Smooth muscle cell (in vitro differentiated cells): Measurements from ENCODE around the gene GNRHR. TPM values are rescaled to one million over a fixed set of nuclear protein-coding genes. Genes with fewer than 3 reads are reported as not detected.

Experiments used
- DNase-seq: peaks from one replicate; lab custom pipeline; 2025; ENCODE audit not compliant: unreplicated experiment; lab: John Stamatoyannopoulos, UW
- H2AFZ ChIP-seq: fragments of 200-600 bp; sonication (generic); 2 replicates; pipeline ENCODE4 v1.6.0; 2016; ENCODE audit warnings: antibody characterized with exemption, low read depth, mild to moderate bottlenecking
- H3F3A ChIP-seq: fragments of 200-600 bp; sonication (generic); 2 replicates; pipeline ENCODE4 v1.6.0; 2017; ENCODE audit warnings: antibody characterized with exemption, low read depth
- H3K27ac ChIP-seq: fragments of 200-600 bp; sonication (generic); 2 replicates; pipeline ENCODE4 v1.5.1; 2016; ENCODE audit warnings: low read depth, mild to moderate bottlenecking
- H3K27me3 ChIP-seq: fragments of 200-600 bp; sonication (generic); 2 replicates; pipeline ENCODE4 v1.6.1; 2016; ENCODE audit warnings: low read depth, mild to moderate bottlenecking
- H3K36me3 ChIP-seq: fragments of 200-600 bp; sonication (generic); 2 replicates; pipeline ENCODE4 v1.5.1; 2016; ENCODE audit warnings: low read depth
- H3K4me1 ChIP-seq: fragments of 200-600 bp; sonication (generic); 2 replicates; pipeline ENCODE4 v1.5.1; 2016; ENCODE audit warnings: low read depth
- H3K4me2 ChIP-seq: fragments of 200-600 bp; sonication (generic); 2 replicates; pipeline ENCODE4 v1.6.0; 2016; ENCODE audit warnings: mild to moderate bottlenecking
- H3K4me3 ChIP-seq: fragments of 200-600 bp; sonication (generic); 2 replicates; pipeline ENCODE4 v1.5.1; 2016; ENCODE audit warnings: mild to moderate bottlenecking
- H3K79me2 ChIP-seq: fragments of 200-600 bp; sonication (generic); 2 replicates; pipeline ENCODE4 v1.6.0; 2016; ENCODE audit warnings: low read depth, mild to moderate bottlenecking
- H3K9ac ChIP-seq: fragments of 200-600 bp; sonication (generic); 2 replicates; pipeline ENCODE4 v1.6.0; 2016; ENCODE audit warnings: low read depth
- H3K9me3 ChIP-seq: fragments of 200-600 bp; sonication (generic); replicated peaks from 2 replicates; pipeline ENCODE4 v1.5.1; 2016; ENCODE audit warnings: low read depth
- H4K20me1 ChIP-seq: fragments of 200-600 bp; sonication (generic); 2 replicates; pipeline ENCODE4 v1.6.0; 2016; ENCODE audit warnings: low read depth
- WGBS: methylation state at CpG from one replicate; pipeline ENCODE4 v1.1.7; 2016; ENCODE audit warnings: low lambda C conversion rate; 5-methylcytosine and 5-hydroxymethylcytosine counted together
- polyA plus RNA-seq: library from polyadenylated mRNA; unstranded; fragments of >200 nt; fragmentation: Nextera tagmentation; extraction: Ambion mirVana; gene quantifications from 2 replicates; pipeline ENCODE4 v1.2.1, GENCODE V29; 2016
- small RNA-seq: library from RNA; depleted of rRNA; stranded (forward); fragments of <200 nt; gene quantifications from one replicate; pipeline ENCODE3, GENCODE V24; 2014
- total RNA-seq: library from RNA; depleted of rRNA; stranded (reverse); fragments of >200 nt; gene quantifications from 2 replicates; pipeline ENCODE4 v1.2.3, GENCODE V29; 2014
- TF ChIP-seq, protein P1 (sequence below): fragments of 200-600 bp; sonication (generic); IDR thresholded peaks from 2 replicates; pipeline ENCODE4 v1.5.1; 2017; ENCODE audit warnings: borderline replicate concordance, mild to moderate bottlenecking, antibody characterized with exemption; ENCODE audit not compliant: insufficient read depth, poor library complexity, severe bottlenecking

The GNRHR gene
- total and polyA plus RNA-seq, 2 experiments from 2014 or later: 0.27 TPM; not detected in 1

DNA sequence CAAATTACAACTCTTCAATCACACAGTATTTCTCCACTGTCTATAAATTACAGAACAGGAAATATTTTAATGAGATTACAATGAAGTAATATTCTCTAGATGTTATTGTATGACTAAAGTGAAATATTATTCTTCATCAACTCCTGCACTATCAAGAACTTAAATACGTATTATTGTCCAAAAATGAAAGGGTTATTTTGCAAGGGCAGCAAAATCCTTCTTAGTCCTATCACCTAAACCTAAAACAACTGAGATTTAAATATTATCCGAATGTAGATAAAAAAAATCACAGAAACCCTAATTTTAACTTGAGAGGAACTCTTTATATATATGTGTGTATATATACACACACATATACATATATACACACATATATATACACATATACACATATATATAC, 58.1 kb downstream of the GNRHR start:
- TF ChIP-seq, protein P1, sequence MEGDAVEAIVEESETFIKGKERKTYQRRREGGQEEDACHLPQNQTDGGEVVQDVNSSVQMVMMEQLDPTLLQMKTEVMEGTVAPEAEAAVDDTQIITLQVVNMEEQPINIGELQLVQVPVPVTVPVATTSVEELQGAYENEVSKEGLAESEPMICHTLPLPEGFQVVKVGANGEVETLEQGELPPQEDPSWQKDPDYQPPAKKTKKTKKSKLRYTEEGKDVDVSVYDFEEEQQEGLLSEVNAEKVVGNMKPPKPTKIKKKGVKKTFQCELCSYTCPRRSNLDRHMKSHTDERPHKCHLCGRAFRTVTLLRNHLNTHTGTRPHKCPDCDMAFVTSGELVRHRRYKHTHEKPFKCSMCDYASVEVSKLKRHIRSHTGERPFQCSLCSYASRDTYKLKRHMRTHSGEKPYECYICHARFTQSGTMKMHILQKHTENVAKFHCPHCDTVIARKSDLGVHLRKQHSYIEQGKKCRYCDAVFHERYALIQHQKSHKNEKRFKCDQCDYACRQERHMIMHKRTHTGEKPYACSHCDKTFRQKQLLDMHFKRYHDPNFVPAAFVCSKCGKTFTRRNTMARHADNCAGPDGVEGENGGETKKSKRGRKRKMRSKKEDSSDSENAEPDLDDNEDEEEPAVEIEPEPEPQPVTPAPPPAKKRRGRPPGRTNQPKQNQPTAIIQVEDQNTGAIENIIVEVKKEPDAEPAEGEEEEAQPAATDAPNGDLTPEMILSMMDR: no peak
- Histone ChIP-seq H3K79me2 (peaks cover 80% of the 10 kb centered on the region), H3K9ac (no peak overlapping the region), H2AFZ (no peak overlapping the region), H3K4me3 (no peak overlapping the region), H3K27ac (no peak overlapping the region), H3K27me3 (no peaks in the 10 kb centered on the region), H3K9me3 (no peaks in the 10 kb centered on the region), H3K4me1 (peaks cover 14% of the 10 kb centered on the region), H4K20me1 (peaks cover 15% of the 10 kb centered on the region), H3K36me3 (peaks cover 5% of the 10 kb centered on the region), H3K4me2 (no peak overlapping the region), H3F3A (no peaks in the 10 kb centered on the region)
- 94% methylated on average over 2 of the region's 2 CpGs for WGBS
- DNase-seq: no peak

DNA sequence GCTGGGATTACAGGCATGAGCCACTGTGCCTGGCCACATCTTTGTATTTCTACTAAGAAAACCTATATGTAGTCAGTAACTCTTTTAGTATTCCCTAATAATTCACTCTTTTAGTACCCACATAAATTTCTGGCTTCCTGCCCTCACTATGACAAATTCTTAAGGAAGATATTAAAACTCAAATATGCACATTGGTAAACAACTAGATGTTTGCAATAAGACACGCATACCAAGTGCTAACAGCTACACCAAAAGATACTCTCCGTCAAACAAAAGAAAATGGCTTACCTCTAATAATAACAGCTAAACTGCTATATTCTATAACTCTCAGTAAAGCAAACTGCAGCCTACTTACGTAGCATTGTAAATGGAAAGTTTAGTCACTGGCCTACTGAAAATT, 59.5 kb downstream of the GNRHR start:
- TF ChIP-seq, protein P1: no peak
- DNase-seq: no peak

DNA sequence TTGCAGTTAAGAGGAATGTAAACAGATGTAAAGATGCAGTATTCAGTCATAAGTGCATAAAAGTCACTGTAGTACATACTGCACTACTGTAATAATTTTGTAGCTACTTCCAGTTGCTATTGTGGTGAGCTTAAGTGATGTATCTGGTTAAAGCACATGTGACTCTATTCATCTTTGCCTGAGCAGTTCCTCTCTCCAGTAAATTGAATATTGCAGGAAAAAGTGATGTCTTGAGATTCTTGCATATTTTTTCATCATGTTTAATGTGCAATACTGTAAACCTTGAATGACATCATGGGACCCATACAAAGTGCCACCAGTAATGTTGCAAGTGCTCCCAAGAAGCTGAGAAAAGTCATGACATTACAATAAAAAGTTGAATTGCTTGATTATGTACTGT, 62.9 kb downstream of the GNRHR start:
- peaks cover 6% of the 10 kb centered on the region for H3F3A ChIP-seq
- H4K20me1 ChIP-seq: peaks cover 2% of the 10 kb centered on the region
- no peak for DNase-seq
- H3K79me2 ChIP-seq: peaks cover 65% of the 10 kb centered on the region
- H3K4me1 ChIP-seq: no peaks in the 10 kb centered on the region
- no peak overlapping the region for H2AFZ ChIP-seq
- peaks cover 5% of the 10 kb centered on the region for H3K36me3 ChIP-seq
- TF ChIP-seq, protein P1: no peak
- H3K9me3 ChIP-seq: no peaks in the 10 kb centered on the region
- no peak overlapping the region for H3K4me3 ChIP-seq
- no peaks in the 10 kb centered on the region for H3K27me3 ChIP-seq
- H3K9ac ChIP-seq: no peak overlapping the region
- H3K4me2 ChIP-seq: no peak overlapping the region
- no peak overlapping the region for H3K27ac ChIP-seq

More for the DNA sequence above, 59.5 kb downstream of the GNRHR start:
- peaks cover 17% of the 10 kb centered on the region for H4K20me1 ChIP-seq
- no peak overlapping the region for H3K27ac ChIP-seq
- H3K4me2 ChIP-seq: no peak overlapping the region
- 92% methylated on average over 3 of the region's 3 CpGs for WGBS
- H3K4me1 ChIP-seq: peaks cover 8% of the 10 kb centered on the region
- H3K36me3 ChIP-seq: peaks cover 5% of the 10 kb centered on the region
- H3K4me3 ChIP-seq: no peak overlapping the region
- no peaks in the 10 kb centered on the region for H3F3A ChIP-seq
- no peak overlapping the region for H2AFZ ChIP-seq
- peaks cover 81% of the 10 kb centered on the region for H3K79me2 ChIP-seq
- no peaks in the 10 kb centered on the region for H3K27me3 ChIP-seq
- H3K9ac ChIP-seq: no peak overlapping the region
- H3K9me3 ChIP-seq: no peaks in the 10 kb centered on the region

Small RNA genes lying within 50 kb of the gene (small RNA-seq; reads per million reads assigned to genes)
- not detected for gene RF00091

Other genes starting within 250 kb of the GNRHR start
- 22.3 and 25.1 TPM in 2 replicates for gene CENPC, start 208.9 kb downstream of the GNRHR start, total RNA-seq
- 7.5 and 11.2 TPM in 2 replicates for gene CENPC, start 208.9 kb downstream of the GNRHR start, polyA plus RNA-seq
- not detected in 2 replicates for gene STAP1, start 195.7 kb downstream of the GNRHR start, total RNA-seq
- not detected in 2 replicates for gene STAP1, start 195.7 kb downstream of the GNRHR start, polyA plus RNA-seq
- gene UBA6, start 53.2 kb downstream of the GNRHR start, total RNA-seq: 252 and 271 TPM in 2 replicates
- 15.7 and 17.0 TPM in 2 replicates for gene UBA6, start 53.2 kb downstream of the GNRHR start, polyA plus RNA-seq
- gene TMPRSS11D, start 129.6 kb upstream of the GNRHR start, total RNA-seq: 0.18 TPM in 1 of 2 replicates, not detected in the other
- not detected in 2 replicates for gene TMPRSS11D, start 129.6 kb upstream of the GNRHR start, polyA plus RNA-seq
- gene TMPRSS11A, start 209.1 kb upstream of the GNRHR start, total RNA-seq: 2.1 and 2.8 TPM in 2 replicates
- 0.44 TPM in 1 of 2 replicates, not detected in the other for gene TMPRSS11A, start 209.1 kb upstream of the GNRHR start, polyA plus RNA-seq